ENCODE data around the gene TLE4.

The TLE4 gene

DNA sequence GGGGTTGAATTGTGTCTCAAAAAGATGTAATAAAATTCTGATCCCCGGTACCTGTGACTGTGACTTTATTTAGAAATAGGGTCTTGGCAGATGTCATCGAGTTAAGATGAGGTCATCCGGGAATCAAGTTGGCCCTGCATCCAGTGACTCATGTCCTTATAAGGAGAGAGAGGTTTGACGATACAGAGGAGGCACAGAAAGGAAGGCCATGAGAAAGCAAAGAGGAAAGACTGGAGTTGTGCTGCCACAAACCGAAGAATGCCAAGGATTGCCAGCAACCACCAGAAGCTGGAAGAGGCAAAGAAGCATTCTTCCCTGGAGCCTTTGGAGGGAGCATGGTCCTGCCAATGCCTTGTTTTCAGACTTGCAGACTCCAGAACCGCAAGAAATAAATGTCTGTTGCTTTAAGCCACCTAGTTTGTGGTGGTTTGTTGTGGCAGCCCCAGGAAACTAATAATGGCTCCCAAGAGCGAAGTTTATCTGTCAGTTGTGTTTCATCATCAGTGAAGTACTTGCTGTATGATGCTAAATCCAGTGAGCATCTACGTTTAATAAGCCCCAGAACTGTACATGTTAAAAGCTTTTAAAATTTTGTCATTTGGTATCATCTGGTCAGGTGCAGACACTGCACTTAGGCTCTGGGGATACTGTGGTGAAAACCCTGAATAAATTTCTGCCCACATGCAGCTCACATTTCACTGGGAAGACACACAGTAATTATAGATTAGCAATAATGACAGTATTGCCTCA lies 114.8 kb downstream of the TLE4 start:
- ATAC-seq (no peak), DNase-seq (no peak)
- Mint-ChIP-seq H3K4me3 (peak overlapping the region; percentile 24), H3K36me3 (ENCODE audit: low read depth) (peaks cover 9% of the 10 kb centered on the region), H3K27ac (peak overlapping the region; percentile 84), H3K9me3 (no peaks in the 10 kb centered on the region), H3K27me3 (no peaks in the 10 kb centered on the region), H3K4me1 (peaks cover 43% of the 10 kb centered on the region)

DNA sequence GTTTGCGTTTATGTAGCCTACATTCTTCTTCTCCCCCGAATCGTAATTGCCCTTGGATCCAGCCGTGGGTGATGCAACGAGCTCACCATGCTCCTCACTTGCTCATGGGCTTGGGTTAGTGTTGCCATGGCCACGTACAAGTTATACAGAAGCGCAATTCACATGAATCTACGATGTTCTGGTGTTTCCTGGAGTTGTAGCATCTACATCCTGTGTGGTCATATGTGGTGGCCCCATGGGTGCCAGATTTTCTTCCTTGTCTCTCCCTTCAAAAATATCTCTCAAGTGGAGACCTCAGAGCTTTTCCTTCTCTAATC lies 115.3 kb downstream of the TLE4 start:
- Mint-ChIP-seq H3K4me3 (peak overlapping the region; percentile 24), H3K27me3 (no peaks in the 10 kb centered on the region), H3K36me3 (ENCODE audit: low read depth) (peaks cover 9% of the 10 kb centered on the region), H3K27ac (peak overlapping the region; percentile 84), H3K9me3 (no peaks in the 10 kb centered on the region), H3K4me1 (peaks cover 41% of the 10 kb centered on the region)
- ATAC-seq (peak; percentile 87), DNase-seq (peak; percentile 35)

DNA sequence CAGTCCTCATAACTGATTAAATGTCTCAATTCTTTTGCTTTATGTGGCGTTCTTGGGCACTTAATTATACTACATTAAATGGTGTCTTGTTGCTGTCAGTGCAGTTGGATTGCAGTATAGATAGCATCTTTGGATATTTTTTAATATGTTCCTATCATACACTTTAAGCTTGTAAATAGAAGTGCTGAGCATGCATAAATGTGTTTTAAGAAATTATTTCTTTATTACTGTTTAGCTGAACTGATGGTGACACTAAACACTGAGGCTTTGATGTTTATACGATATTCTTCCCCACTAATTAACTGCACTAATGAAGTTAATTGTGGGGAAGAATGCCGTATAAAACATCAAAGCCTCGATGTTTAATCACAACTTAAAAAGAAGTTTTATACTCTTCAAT lies 116.6 kb downstream of the TLE4 start:
- Mint-ChIP-seq H3K4me3 (no peak overlapping the region), H3K27ac (no peak overlapping the region), H3K36me3 (ENCODE audit: low read depth) (peaks cover 9% of the 10 kb centered on the region), H3K27me3 (no peaks in the 10 kb centered on the region), H3K9me3 (no peaks in the 10 kb centered on the region), H3K4me1 (peaks cover 41% of the 10 kb centered on the region)
- DNase-seq (no peak), ATAC-seq (no peak)

DNA sequence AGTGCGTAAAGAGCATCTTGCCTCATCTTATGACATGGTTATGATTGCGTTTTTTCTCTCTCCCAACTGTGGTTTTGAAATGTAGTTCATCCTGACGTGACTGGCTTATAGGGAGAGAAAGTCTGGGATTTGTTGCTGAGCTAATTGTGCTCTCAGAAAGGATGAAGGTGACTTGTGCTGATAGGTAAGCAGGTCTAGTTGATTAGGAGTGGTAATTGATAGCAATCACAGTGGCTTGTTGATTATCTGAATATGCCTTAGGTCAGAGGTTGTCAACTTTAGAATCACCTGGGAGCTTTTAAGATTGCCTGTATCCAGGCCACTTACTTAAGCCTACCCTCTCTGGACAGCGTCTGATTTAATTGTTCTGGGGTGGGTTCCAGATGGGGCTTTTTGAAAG lies 117.8 kb downstream of the TLE4 start:
- Mint-ChIP-seq H3K27ac (no peak overlapping the region), H3K9me3 (no peaks in the 10 kb centered on the region), H3K4me1 (peaks cover 50% of the 10 kb centered on the region)

DNA sequence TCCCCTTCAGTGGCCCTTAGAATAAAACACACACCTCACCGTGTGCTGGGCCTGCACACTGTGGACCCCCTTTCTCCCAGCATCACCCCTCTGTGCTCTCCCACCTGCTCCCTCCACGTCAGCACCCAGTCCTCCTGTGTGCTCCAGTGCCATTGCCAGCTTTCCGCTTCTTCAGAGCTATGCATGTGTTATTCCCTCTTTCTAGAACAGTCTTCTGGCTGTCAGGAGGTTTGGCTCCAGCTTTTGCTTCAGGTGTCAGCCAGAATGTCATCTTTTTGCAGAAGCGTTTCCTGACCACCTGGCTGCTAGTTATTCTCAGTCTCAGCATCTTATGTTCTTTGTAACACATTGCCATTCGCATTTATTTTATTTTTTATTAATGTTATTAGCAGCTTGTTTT lies 119.7 kb downstream of the TLE4 start:
- H3K4me1 Mint-ChIP-seq: peaks cover 56% of the 10 kb centered on the region
- DNase-seq: no peak
- no peaks in the 10 kb centered on the region for H3K27me3 Mint-ChIP-seq
- H3K27ac Mint-ChIP-seq: no peak overlapping the region
- H3K36me3 Mint-ChIP-seq (ENCODE audit: low read depth): peaks cover 12% of the 10 kb centered on the region
- H3K4me3 Mint-ChIP-seq: no peak overlapping the region
- no peak for ATAC-seq
- H3K9me3 Mint-ChIP-seq: no peaks in the 10 kb centered on the region

More for the DNA sequence above, 117.8 kb downstream of the TLE4 start:
- Mint-ChIP-seq H3K4me3 (no peak overlapping the region), H3K27me3 (no peaks in the 10 kb centered on the region), H3K36me3 (ENCODE audit: low read depth) (peaks cover 9% of the 10 kb centered on the region)
- DNase-seq: no peak
- no peak for ATAC-seq

DNA sequence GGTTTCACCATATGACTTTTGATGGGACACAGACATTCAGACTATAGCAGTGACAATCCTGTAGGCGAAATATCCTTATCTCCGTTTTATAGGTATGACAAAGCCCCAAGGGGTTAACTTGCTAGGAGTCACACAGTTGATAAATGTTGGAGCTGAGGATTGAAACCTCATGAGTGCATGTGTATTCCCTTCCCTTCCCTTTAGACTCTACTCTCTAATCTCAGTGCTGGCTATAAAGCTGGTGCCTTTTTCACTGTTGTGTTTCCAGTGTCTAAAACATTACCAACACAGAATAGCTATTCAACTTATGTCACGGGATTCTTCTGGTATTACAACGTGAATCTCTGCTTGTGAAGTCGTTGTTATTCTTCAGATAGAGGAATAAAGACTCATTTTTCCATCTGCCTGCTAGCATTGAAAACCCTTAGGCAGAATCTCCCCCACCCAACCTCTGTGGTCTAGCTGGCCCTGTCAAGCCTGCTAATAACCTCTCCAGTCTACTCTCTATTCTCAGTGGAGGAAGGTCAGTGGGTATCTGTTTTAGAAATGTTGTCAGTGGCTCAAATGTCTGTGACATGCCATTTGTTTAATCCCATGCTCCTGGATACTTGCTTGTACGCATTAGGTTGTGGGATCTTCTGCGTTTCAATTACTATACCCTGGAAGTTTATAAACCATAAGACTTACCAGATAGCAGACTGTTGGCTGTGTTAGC lies 121.2 kb downstream of the TLE4 start:
- peaks cover 7% of the 10 kb centered on the region for H3K36me3 Mint-ChIP-seq (ENCODE audit: low read depth)
- H3K4me1 Mint-ChIP-seq: peaks cover 52% of the 10 kb centered on the region

DNA sequence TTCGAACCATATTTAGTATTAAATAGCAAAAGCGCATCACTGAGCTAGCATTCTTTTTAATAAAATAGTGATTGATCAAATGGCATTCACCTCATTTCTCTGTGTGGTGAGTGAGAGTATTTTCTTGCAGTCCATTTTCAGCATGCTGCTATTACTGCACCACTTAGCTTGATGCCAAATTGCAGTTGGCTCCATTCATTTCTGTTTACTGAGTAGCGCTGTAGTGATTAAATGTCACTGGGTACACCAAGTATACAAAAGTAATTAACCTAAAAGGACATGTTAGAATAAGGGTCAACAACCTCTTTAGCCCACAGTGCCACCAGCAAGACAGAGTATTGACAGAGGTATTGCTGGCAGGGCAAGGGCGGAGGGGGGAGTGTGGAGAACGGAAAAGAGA lies 122.0 kb downstream of the TLE4 start:
- H3K27me3 Mint-ChIP-seq: no peaks in the 10 kb centered on the region
- peaks cover 7% of the 10 kb centered on the region for H3K36me3 Mint-ChIP-seq (ENCODE audit: low read depth)
- no peak overlapping the region for H3K4me3 Mint-ChIP-seq
- no peak for DNase-seq
- peaks cover 54% of the 10 kb centered on the region for H3K4me1 Mint-ChIP-seq
- H3K9me3 Mint-ChIP-seq: no peaks in the 10 kb centered on the region
- no peak for ATAC-seq
- peak overlapping the region; percentile 30 for H3K27ac Mint-ChIP-seq

More for the DNA sequence above, 121.2 kb downstream of the TLE4 start:
- Mint-ChIP-seq H3K4me3 (no peak overlapping the region), H3K27me3 (no peaks in the 10 kb centered on the region), H3K9me3 (no peaks in the 10 kb centered on the region), H3K27ac (no peak overlapping the region)
- DNase-seq (no peak), ATAC-seq (no peak)

DNA sequence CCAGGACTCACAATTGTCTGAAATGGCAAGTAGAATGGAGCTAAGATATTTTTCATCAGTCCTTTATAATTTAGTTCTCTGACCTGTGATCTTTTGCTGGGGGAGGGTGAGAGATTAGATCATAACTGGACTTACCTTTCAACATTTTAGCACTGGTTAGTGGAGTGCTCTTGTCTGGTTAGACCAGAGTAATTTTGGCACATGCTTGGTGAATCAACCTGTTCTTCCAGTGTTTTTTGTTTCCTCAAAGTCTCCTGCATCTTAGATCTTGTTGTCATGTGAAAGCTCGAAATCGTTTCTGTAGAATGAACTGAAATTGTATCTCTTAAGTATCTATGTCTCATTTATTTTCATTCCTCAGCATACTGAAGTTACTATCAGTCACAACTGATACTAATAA lies 122.4 kb downstream of the TLE4 start:
- H3K36me3 Mint-ChIP-seq (ENCODE audit: low read depth): peaks cover 7% of the 10 kb centered on the region
- H3K4me1 Mint-ChIP-seq: peaks cover 58% of the 10 kb centered on the region
- no peaks in the 10 kb centered on the region for H3K27me3 Mint-ChIP-seq
- DNase-seq: no peak
- no peak for ATAC-seq
- H3K4me3 Mint-ChIP-seq: no peak overlapping the region
- no peaks in the 10 kb centered on the region for H3K9me3 Mint-ChIP-seq
- H3K27ac Mint-ChIP-seq: no peak overlapping the region

DNA sequence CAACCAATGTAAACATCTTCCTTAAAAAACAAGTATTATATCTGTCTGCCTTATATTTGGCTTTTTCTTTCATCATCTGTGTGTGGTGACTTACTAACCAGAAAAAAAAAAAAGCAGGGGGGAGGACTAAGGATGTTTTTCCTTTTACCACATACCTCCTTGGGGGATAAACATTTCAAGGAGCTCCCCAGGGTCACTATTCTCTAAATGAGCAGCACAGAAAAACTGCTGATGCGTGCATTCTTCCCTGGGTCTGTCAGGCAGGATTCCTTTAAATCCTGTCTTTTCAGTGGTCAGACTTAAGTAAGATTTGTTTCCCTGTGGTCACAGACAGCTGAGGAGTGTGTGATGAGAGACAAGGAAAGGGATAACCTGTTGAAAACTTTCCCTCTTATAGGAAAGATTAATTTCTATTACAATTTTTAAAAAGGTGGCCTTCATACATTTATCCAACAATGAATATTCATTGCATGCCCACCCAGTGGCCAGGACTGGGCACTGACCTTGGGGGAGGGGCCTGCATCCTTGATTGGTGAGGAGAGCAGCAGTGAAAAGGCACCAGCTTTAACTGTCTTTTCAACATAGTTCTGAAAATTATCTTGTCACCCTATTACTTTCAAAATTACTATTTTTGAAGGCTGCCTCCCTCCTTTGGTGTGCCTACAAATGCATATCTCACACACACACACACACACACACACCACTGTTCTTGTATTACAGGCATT lies 123.1 kb downstream of the TLE4 start:
- no peak overlapping the region for H3K27ac Mint-ChIP-seq
- no peak overlapping the region for H3K4me3 Mint-ChIP-seq
- H3K4me1 Mint-ChIP-seq: peaks cover 65% of the 10 kb centered on the region

DNA sequence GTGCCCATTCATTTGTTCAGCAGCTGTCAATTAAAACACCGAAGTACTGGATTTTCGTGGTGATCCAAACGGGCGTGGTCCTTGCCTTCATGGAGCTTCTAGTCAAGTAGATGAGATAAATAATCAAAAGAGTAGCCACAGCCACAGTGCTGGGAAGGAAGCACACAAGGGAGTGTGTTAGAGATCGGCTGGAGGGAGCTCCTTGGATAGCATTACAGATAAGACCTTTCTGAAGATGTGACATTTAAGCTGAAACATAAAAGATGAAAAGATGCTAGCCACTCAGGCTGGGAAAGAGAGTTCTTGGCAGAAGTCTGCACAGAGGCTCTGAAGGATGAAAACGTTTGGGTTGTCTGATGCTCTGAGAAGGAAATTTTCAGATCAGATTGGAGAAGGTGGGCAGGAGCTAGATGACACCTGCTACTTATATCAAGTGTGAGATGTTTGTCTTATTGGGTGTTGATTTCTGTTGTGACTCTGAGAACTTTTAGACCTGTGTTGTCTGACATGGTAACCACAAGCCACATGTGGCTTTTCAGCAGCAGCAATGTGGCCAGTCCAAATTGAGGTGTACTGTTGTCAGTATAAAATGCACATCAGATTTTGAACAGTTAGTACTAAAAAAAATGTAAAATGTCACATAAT lies 123.9 kb downstream of the TLE4 start:
- no peak for DNase-seq
- peaks cover 73% of the 10 kb centered on the region for H3K4me1 Mint-ChIP-seq
- peaks cover 9% of the 10 kb centered on the region for H3K36me3 Mint-ChIP-seq (ENCODE audit: low read depth)
- peak; percentile 45 for ATAC-seq
- H3K27ac Mint-ChIP-seq: peak overlapping the region; percentile 27
- no peaks in the 10 kb centered on the region for H3K9me3 Mint-ChIP-seq
- no peaks in the 10 kb centered on the region for H3K27me3 Mint-ChIP-seq
- H3K4me3 Mint-ChIP-seq: no peak overlapping the region

More for the DNA sequence above, 123.1 kb downstream of the TLE4 start:
- ATAC-seq (no peak), DNase-seq (no peak)
- Mint-ChIP-seq H3K36me3 (ENCODE audit: low read depth) (peaks cover 9% of the 10 kb centered on the region), H3K9me3 (no peaks in the 10 kb centered on the region), H3K27me3 (no peaks in the 10 kb centered on the region)

DNA sequence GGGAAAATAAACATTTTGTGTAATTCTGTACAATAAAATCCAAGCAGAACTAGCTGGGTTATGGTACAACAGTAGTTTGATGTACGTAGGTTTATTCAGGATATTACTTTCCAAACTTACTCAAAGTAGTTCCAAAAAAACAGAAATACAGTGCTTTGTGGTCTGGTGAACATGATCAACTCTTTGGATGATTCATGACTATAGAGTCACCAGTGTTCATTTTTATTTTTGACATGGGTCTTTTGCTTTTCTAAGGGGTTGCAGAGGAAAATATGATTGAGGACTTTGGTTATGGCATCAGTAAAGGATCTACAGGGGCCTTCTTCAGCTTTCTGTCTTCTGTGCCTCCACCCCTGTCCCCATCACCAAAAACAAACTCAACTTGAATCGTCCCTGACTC lies 127.2 kb downstream of the TLE4 start:
- DNase-seq: no peak
- Mint-ChIP-seq H3K27me3 (no peaks in the 10 kb centered on the region), H3K4me3 (no peak overlapping the region), H3K27ac (peak overlapping the region; percentile 79), H3K4me1 (peaks cover 61% of the 10 kb centered on the region), H3K36me3 (ENCODE audit: low read depth) (peaks cover 13% of the 10 kb centered on the region), H3K9me3 (no peaks in the 10 kb centered on the region)
- ATAC-seq: peak; percentile 61

DNA sequence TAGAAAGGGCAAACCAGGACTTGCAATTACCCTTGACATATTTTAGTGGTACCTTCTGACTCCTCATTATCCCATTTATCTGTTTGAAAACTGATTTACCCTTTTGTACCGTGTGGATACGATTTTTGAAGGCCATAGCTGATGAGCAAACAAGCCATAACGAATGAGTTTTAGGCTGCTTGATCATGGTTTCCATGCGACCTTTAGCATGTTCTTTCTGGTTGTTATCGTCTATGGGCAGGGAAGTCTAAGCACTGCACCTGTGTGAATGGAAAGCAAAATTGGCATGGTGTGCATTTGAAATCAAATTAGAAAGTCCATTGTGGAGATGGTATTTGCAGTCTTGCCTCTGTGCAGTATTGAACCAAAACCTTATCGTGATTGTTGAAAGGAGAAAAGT lies 127.7 kb downstream of the TLE4 start:
- peak overlapping the region; percentile 79 for H3K27ac Mint-ChIP-seq

DNA sequence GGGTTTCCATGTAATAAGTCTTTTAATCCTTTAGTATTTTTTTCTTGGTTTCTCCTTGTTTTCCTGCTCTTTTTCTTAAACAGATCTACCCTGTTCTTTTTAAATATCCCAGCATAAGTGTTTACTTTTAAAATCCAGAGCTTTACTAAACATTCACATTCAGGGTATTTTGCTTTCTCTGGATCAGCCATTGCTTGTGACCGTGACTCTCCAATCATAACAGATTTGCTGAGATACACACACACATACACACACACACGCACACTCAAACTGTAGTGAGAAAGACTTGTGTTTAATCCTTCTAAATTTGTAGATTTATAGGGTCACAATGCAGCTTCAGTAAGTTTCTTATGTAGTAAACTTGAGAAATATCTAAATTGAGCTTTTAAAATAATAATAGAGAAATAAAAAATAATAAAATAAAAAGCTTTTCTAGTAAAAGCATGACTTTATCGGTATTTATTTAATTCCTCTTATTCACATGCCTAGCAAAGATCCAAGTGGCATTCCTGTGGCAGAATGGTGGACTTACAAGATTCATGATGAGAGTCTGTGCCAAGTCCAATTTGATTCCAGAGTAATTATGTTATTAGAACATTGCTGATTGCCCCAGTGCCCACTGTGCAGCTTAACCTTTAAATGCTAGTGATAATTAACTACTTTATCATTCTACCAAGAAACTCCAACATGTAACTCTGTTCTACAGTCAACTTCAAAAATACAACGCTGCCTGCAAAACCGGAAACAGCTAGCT lies 129.0 kb downstream of the TLE4 start:
- peaks cover 43% of the 10 kb centered on the region for H3K4me1 Mint-ChIP-seq

More for the DNA sequence above, 127.7 kb downstream of the TLE4 start:
- Mint-ChIP-seq H3K36me3 (ENCODE audit: low read depth) (peaks cover 15% of the 10 kb centered on the region), H3K4me3 (no peak overlapping the region), H3K9me3 (no peaks in the 10 kb centered on the region), H3K4me1 (peaks cover 56% of the 10 kb centered on the region), H3K27me3 (no peaks in the 10 kb centered on the region)
- ATAC-seq: peak; percentile 53
- no peak for DNase-seq

DNA sequence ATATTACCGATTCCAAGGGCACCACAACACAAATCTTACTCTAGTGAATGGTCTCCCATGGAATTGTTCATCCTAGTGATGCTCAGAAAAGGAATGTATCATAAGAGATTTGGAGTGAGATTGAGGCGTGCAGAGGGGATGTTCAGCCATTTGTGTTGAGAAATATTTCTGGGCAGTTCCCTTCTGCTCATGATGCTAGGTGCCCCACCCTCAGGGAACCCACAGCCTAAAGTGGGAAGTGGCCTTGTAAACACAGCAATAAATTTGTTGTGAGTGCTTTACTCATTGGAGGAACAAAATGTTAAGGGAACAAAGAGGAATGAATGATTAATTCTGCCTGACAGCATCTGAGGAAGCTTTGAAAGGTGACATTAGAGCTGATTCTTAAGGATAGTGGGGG lies 129.9 kb downstream of the TLE4 start:
- no peaks in the 10 kb centered on the region for H3K27me3 Mint-ChIP-seq
- DNase-seq (no peak), ATAC-seq (no peak)
- no peak overlapping the region for H3K4me3 Mint-ChIP-seq
- no peaks in the 10 kb centered on the region for H3K9me3 Mint-ChIP-seq
- H3K36me3 Mint-ChIP-seq (ENCODE audit: low read depth): peaks cover 26% of the 10 kb centered on the region
- no peak overlapping the region for H3K27ac Mint-ChIP-seq
- peaks cover 39% of the 10 kb centered on the region for H3K4me1 Mint-ChIP-seq

More for the DNA sequence above, 129.0 kb downstream of the TLE4 start:
- Mint-ChIP-seq H3K27me3 (no peaks in the 10 kb centered on the region), H3K9me3 (no peaks in the 10 kb centered on the region), H3K36me3 (ENCODE audit: low read depth) (peaks cover 22% of the 10 kb centered on the region), H3K4me3 (no peak overlapping the region), H3K27ac (no peak overlapping the region)
- DNase-seq (no peak), ATAC-seq (no peak)

Data from activated naive CD8-positive, alpha-beta T cell treated with anti-CD3 and anti-CD28 coated beads, Interleukin-2, amount 50 U/mL, for 24 hours (primary cell).